ENCODE measurements around the gene PMPCA. TPM values are rescaled to one million over a fixed set of nuclear protein-coding genes. Genes with fewer than 3 reads are reported as not detected.

Gene PMPCA
- total RNA-seq, 3 donors from 2014 or later (not counting 1 experiment from before 2014, with no cell fraction given): 78.3 to 84.8 (median 79.3) TPM

DNA sequence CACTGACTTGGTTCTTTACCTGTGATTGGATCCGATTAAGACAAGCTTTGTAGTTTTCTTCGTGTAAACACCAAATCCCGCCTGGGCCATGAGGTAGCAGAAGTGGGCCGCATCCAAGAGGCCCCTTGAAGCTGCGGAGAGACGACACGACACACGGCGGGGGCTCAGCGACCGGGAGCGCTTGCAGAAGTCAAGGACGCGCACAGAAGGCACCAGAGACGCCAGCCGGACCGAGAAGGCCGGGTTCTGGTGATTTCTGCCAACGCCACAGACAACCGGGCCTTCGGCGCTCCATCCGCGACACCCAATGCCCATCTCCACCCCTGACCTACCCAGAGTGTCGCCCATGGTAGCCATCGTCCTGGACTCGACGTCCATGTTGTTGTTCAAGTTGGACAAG lies 49.0 kb downstream of the PMPCA start:
- H3K27me3 Mint-ChIP-seq (ENCODE audit: low read depth in 2 of 2): no peaks in the 10 kb centered on the region
- Histone ChIP-seq H3K9me3 (ENCODE audit: control insufficient read depth, insufficient read depth, low read length) (no peaks in the 10 kb centered on the region), H3K4me3 (ENCODE audit: low read length) (no peak overlapping the region), H3K36me3 (ENCODE audit: control insufficient read depth, insufficient read depth, low read length) (peaks cover 88% of the 10 kb centered on the region), H3K4me1 (ENCODE audit: control insufficient read depth, insufficient read depth, low read length) (no peaks in the 10 kb centered on the region), H3K27me3 (ENCODE audit: control insufficient read depth, insufficient read depth, low read length) (no peaks in the 10 kb centered on the region), H3K27ac (ENCODE audit: low read length) (no peak overlapping the region)
- no peak overlapping the region for H3K4me3 Mint-ChIP-seq
- intact Hi-C loops (cut with micrococcal nuclease): no loop called here
- ATAC-seq: no peak
- no peaks in the 10 kb centered on the region for H3K4me1 Mint-ChIP-seq
- DNase-seq: no peak
- WGBS (ENCODE audit: insufficient coverage): 95% methylated on average over 28 of the region's 28 CpGs
- H3K36me3 Mint-ChIP-seq: peaks cover 5% of the 10 kb centered on the region
- no peaks in the 10 kb centered on the region for H3K9me3 Mint-ChIP-seq
- no peak for TF ChIP-seq CTCF (IDR thresholded peaks at IDR 0.05)
- no peak overlapping the region for H3K27ac Mint-ChIP-seq

DNA sequence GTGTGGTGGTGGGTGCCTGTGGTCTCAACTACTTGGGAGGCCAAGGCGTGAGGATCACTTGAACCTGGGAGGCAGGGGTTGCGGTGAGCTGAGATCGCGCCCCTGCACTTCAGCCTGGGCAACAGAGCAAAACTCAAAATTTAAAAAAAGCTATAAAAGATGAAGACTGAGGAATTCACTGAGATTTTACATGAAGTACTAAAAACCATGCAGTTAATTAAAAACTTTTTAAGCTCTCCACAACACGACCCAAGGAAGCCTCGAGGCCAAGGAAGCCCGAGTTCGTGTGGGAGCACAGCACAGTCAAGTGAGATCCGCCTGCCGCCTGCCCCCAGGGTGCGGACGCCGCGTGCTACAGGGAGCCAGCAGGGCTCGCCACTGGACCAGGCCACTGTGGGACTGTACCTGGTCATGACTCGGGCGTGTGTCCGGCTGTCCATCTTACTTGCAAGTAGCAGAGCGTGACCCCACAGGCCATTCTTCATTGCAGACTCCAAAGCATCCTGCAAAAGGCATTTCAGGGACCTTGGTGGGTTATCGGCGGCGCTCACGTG lies 50.4 kb downstream of the PMPCA start:
- no peaks in the 10 kb centered on the region for H3K27me3 ChIP-seq (ENCODE audit: control insufficient read depth, insufficient read depth, low read length)
- TF ChIP-seq CTCF (IDR thresholded peaks at IDR 0.05): no peak
- ATAC-seq (no peak), DNase-seq (no peak)
- Mint-ChIP-seq H3K4me3 (no peak overlapping the region), H3K9me3 (no peaks in the 10 kb centered on the region), H3K27ac (no peak overlapping the region), H3K36me3 (peaks cover 12% of the 10 kb centered on the region), H3K4me1 (no peaks in the 10 kb centered on the region), H3K27me3 (ENCODE audit: low read depth in 2 of 2) (no peaks in the 10 kb centered on the region)
- H3K4me3 ChIP-seq (ENCODE audit: low read length): no peak overlapping the region
- intact Hi-C loops (cut with micrococcal nuclease): no loop called here
- no peaks in the 10 kb centered on the region for H3K4me1 ChIP-seq (ENCODE audit: control insufficient read depth, insufficient read depth, low read length)
- no peak overlapping the region for H3K27ac ChIP-seq (ENCODE audit: low read length)
- 98% methylated on average over 23 of the region's 23 CpGs for WGBS (ENCODE audit: insufficient coverage)
- peaks cover 88% of the 10 kb centered on the region for H3K36me3 ChIP-seq (ENCODE audit: control insufficient read depth, insufficient read depth, low read length)
- no peaks in the 10 kb centered on the region for H3K9me3 ChIP-seq (ENCODE audit: control insufficient read depth, insufficient read depth, low read length)

GRCh38 chr9:136462664-136463063 lies 52.2 kb downstream of the PMPCA start:
- no peak for TF ChIP-seq CTCF (IDR thresholded peaks at IDR 0.05)
- Mint-ChIP-seq H3K4me1 (no peaks in the 10 kb centered on the region), H3K36me3 (peaks cover 12% of the 10 kb centered on the region), H3K27ac (no peak overlapping the region), H3K4me3 (no peak overlapping the region), H3K27me3 (ENCODE audit: low read depth in 2 of 2) (no peaks in the 10 kb centered on the region), H3K9me3 (no peaks in the 10 kb centered on the region)
- Histone ChIP-seq H3K9me3 (ENCODE audit: control insufficient read depth, insufficient read depth, low read length) (no peaks in the 10 kb centered on the region), H3K36me3 (ENCODE audit: control insufficient read depth, insufficient read depth, low read length) (peaks cover 89% of the 10 kb centered on the region), H3K27ac (ENCODE audit: low read length) (no peak overlapping the region), H3K4me3 (ENCODE audit: low read length) (no peak overlapping the region), H3K27me3 (ENCODE audit: control insufficient read depth, insufficient read depth, low read length) (no peaks in the 10 kb centered on the region), H3K4me1 (ENCODE audit: control insufficient read depth, insufficient read depth, low read length) (no peaks in the 10 kb centered on the region)
- no peak for ATAC-seq
- WGBS (ENCODE audit: insufficient coverage): 96% methylated on average over 17 of the region's 17 CpGs
- intact Hi-C loops (cut with micrococcal nuclease): no loop called here
- DNase-seq: no peak

GRCh38 chr9:136463578-136463977 lies 53.1 kb downstream of the PMPCA start:
- TF ChIP-seq CTCF (IDR thresholded peaks at IDR 0.05): no peak
- intact Hi-C loops (cut with micrococcal nuclease): no loop called here
- no peaks in the 10 kb centered on the region for H3K27me3 ChIP-seq (ENCODE audit: control insufficient read depth, insufficient read depth, low read length)
- H3K4me3 ChIP-seq (ENCODE audit: low read length): no peak overlapping the region
- 97% methylated on average over 14 of the region's 14 CpGs for WGBS (ENCODE audit: insufficient coverage)
- no peaks in the 10 kb centered on the region for H3K4me1 ChIP-seq (ENCODE audit: control insufficient read depth, insufficient read depth, low read length)
- H3K27ac ChIP-seq (ENCODE audit: low read length): no peak overlapping the region
- no peak for DNase-seq
- H3K27ac Mint-ChIP-seq: no peak overlapping the region
- no peaks in the 10 kb centered on the region for H3K9me3 Mint-ChIP-seq
- no peaks in the 10 kb centered on the region for H3K27me3 Mint-ChIP-seq (ENCODE audit: low read depth in 2 of 2)
- no peak for ATAC-seq
- H3K4me3 Mint-ChIP-seq: no peak overlapping the region
- peaks cover 12% of the 10 kb centered on the region for H3K36me3 Mint-ChIP-seq
- H3K4me1 Mint-ChIP-seq: no peaks in the 10 kb centered on the region
- peaks cover 93% of the 10 kb centered on the region for H3K36me3 ChIP-seq (ENCODE audit: control insufficient read depth, insufficient read depth, low read length)
- H3K9me3 ChIP-seq (ENCODE audit: control insufficient read depth, insufficient read depth, low read length): no peaks in the 10 kb centered on the region

Data from natural killer cell (primary cell).